Common myeloid progenitor, CD34-positive (primary cell): ENCODE measurements around the gene ACTBL2.
A peak's percentile ranks its signal among the peaks of the same experiment; 100 is the strongest.

Experiments used
- CTCF ChIA-PET: fragments of 350-600 bp; sonication (Branson Sonifier 250); formaldehyde crosslinking; loops from one replicate; lab custom pipeline; 2021; ENCODE audit warnings: antibody characterized with exemption; lab: Charles Lee
- POLR2A ChIA-PET: fragments of 350-600 bp; sonication (Branson Sonifier 250); formaldehyde crosslinking; loops from one replicate; lab custom pipeline; 2021; ENCODE audit warnings: antibody characterized with exemption; lab: Charles Lee
- DNase-seq, 3 donors: peaks; one replicate each; pipeline versions ENCODE4 v3.0.0 to v3.0.0-alpha.2; 2013
- H3K27ac ChIP-seq, 2 experiments: 1 replicate in 1 of 2; 2 replicates in 1 of 2; pipeline ENCODE4 v1.7.0; 2013; ENCODE audit warnings: inconsistent platforms in 2 of 2, low read length in 2 of 2, mild to moderate bottlenecking in 2 of 2, low read depth in 1 of 2, moderate library complexity in 1 of 2; ENCODE audit not compliant: severe bottlenecking in 2 of 2, insufficient read depth in 1 of 2, poor library complexity in 1 of 2
- H3K27me3 ChIP-seq, 5 experiments: replicated peaks in 2 of 5; 1 replicate in 3 of 5; 2 replicates in 2 of 5; pipeline versions ENCODE4 v1.6.1 to v1.7.0; 2013; ENCODE audit warnings: low read length in 4 of 5, mild to moderate bottlenecking in 2 of 5, moderate library complexity in 2 of 5, inconsistent platforms in 1 of 5; ENCODE audit not compliant: insufficient read depth in 5 of 5, control insufficient read depth in 4 of 5
- H3K36me3 ChIP-seq, 4 experiments: 1 replicate in 2 of 4; 2 replicates in 2 of 4; pipeline versions ENCODE4 v1.6.1 to v1.7.0; 2013; ENCODE audit warnings: low read length in 3 of 4, control low read depth in 1 of 4, mild to moderate bottlenecking in 1 of 4; ENCODE audit not compliant: control insufficient read depth in 4 of 4, insufficient read depth in 4 of 4
- H3K4me1 ChIP-seq, 4 experiments: 1 replicate in 3 of 4; 2 replicates in 1 of 4; pipeline versions ENCODE4 v1.6.1 to v1.7.1; 2013; ENCODE audit warnings: low read length in 3 of 4, mild to moderate bottlenecking in 3 of 4, control low read depth in 1 of 4, inconsistent platforms in 1 of 4, moderate library complexity in 1 of 4; ENCODE audit not compliant: control insufficient read depth in 4 of 4, insufficient read depth in 4 of 4; ENCODE audit errors: control extremely low read depth in 1 of 4
- H3K4me3 ChIP-seq, 7 experiments: 1 replicate in 4 of 7; 2 replicates in 3 of 7; pipeline versions ENCODE4 v1.5.1 to v1.7.0; 2013; ENCODE audit warnings: mild to moderate bottlenecking in 7 of 7, low read length in 6 of 7, moderate library complexity in 6 of 7, inconsistent platforms in 2 of 7, low read depth in 2 of 7, control low read depth in 1 of 7; ENCODE audit not compliant: insufficient read depth in 4 of 7, control insufficient read depth in 1 of 7; ENCODE audit errors: extremely low read depth in 1 of 7
- H3K9me3 ChIP-seq, 5 experiments: 1 replicate in 4 of 5; 2 replicates in 1 of 5; pipeline versions ENCODE4 v1.6.1 to v1.7.1; 2013; ENCODE audit warnings: low read length in 4 of 5, mild to moderate bottlenecking in 2 of 5, inconsistent platforms in 1 of 5, low read depth in 1 of 5, moderate library complexity in 1 of 5; ENCODE audit not compliant: control insufficient read depth in 4 of 5, insufficient read depth in 2 of 5; ENCODE audit errors: control extremely low read depth in 1 of 5
- WGBS: methylation state at CpG from one replicate; pipeline ENCODE4 v1.1.5; 2013; ENCODE audit not compliant: insufficient coverage; 5-methylcytosine and 5-hydroxymethylcytosine counted together

ACTBL2 gene

DNA sequence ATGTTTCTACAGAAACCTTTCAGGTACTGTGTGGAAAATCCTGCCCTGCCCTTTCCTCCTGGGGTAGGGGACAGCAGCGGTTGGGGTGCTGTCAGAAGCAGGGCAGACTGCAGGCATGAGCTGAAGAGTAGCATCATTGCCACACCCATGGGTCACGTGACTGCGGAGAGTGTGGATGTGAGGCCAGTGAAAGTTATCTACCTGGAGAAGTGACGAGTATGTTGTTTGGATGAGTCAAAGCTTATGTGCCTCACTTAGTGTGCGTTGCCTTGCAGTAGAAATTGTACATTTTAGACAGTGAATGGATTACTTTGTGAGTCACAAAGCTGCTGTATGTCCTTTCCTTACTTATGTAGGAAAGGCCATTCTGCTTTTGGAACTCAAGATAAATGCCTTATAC is 21.7 kb upstream of the ACTBL2 start:
- 97% methylated on average over 5 of the region's 5 CpGs for WGBS
- Histone ChIP-seq H3K4me1 (peaks cover 9 to 43% (median 28%) of the 10 kb centered on the region in 4 experiments), H3K27me3 (no peaks in the 10 kb centered on the region), H3K36me3 (no peaks in the 10 kb centered on the region), H3K27ac (no peak overlapping the region), H3K9me3 (no peaks in the 10 kb centered on the region), H3K4me3 (no peak overlapping the region)
- DNase-seq = no peak
- ChIA-PET POLR2A (no interaction called here), CTCF (no interaction called here)

DNA sequence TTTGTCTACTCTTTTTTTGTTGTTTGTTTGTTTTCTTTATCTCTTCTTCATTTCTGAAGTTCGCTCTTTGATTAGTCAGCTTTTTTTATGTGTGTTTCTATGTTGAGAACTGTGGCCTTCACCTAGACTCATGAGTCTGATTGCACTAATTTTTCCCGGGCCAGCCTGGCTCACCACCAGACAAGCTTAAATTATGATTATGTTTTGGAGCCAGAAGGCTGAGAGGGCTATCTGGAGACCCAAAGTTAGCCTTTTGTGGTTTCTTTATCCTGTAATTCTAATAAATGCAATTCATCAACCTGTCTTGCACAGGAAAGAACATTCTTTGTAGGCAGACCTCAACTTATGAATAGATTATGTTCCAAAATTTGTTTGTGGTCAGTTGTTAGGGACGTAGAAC is 20.8 kb upstream of the ACTBL2 start:
- ChIA-PET CTCF (interaction anchor here (9.2 kb wide), 1 partner anchor 958 kb away, joined by 97 read pairs; the partner anchor contains the start of gene PLK2), POLR2A (interaction anchor here (0.6 kb wide), 1 partner anchor 956 kb away, joined by 3 read pairs; the partner anchor contains the start of gene PLK2)
- Histone ChIP-seq H3K27ac (no peak overlapping the region), H3K4me3 (peak overlapping the region in 1 of 7 experiments; percentile 15), H3K9me3 (no peaks in the 10 kb centered on the region), H3K4me1 (peaks cover 10 to 51% (median 33%) of the 10 kb centered on the region in 4 experiments), H3K27me3 (no peaks in the 10 kb centered on the region), H3K36me3 (no peaks in the 10 kb centered on the region)
- peak in 2 of 3 donors; percentile 40 to 60 for DNase-seq
- 29% methylated on average over 2 of the region's 3 CpGs for WGBS

DNA sequence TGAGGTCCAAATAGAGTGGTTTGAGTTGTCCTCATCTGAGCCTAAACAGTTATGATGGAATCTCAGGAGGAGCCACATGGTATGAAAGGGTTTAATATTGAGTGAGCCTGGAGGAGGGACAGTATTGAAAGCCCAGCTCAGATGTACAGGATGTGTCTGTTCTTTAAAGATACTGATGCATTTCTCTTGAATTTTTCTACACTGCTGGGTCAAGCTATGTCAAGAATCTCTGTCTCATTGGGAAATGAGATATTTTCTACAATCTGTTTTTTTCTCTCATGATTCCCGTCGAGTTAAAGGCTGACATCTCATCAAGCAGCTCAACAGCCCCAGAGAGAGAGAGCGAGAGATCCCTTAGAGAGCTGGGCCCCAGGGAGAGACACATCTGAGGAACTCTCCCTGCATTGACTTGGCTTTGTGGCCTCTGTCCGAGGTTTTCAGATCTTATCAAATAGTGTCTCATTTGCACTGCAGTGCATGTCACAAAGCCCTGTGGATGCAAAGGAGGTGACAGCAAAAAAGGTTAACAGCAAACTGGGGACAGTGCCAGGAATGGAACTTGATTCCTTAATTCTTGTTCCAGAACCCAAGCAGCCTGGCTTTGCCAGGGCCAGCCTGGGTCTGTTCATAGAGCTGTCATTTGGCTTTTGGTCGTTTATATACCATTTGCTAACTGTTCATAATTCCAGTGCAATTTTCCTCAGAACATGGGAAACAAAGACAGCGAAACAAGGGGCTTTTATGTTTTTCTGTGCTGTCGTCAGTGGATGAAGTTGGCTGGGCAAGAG is 19.0 kb upstream of the ACTBL2 start:
- DNase-seq = peak in 2 of 3 donors; percentile 30 to 51
- H3K9me3 ChIP-seq = no peaks in the 10 kb centered on the region
- no peaks in the 10 kb centered on the region for H3K36me3 ChIP-seq
- no peaks in the 10 kb centered on the region for H3K27me3 ChIP-seq
- H3K4me1 ChIP-seq = peaks cover 10 to 54% (median 35%) of the 10 kb centered on the region in 4 experiments
- 38% methylated on average over 5 of the region's 7 CpGs for WGBS
- H3K4me3 ChIP-seq = no peak overlapping the region
- CTCF ChIA-PET = interaction anchor here (1.1 to 9.2 kb wide), 5 partner anchors 9 to 960 kb away, joined by 3 to 97 read pairs (median 3); partner anchors contain the start of gene PLK2
- no peak overlapping the region for H3K27ac ChIP-seq
- POLR2A ChIA-PET = interaction anchor here (0.6 kb wide), 1 partner anchor 1392 kb away, joined by 3 read pairs; no protein-coding TSS in a partner anchor

- Histone ChIP-seq H3K9me3 (no peaks in the 10 kb centered on the region), H3K4me1 (peaks cover 20 to 75% (median 52%) of the 10 kb centered on the region in 4 experiments), H3K36me3 (no peaks in the 10 kb centered on the region), H3K4me3 (peak overlapping the region in 4 of 7 experiments; percentile 8 to 62 (median 28)), H3K27ac (no peak overlapping the region), H3K27me3 (no peaks in the 10 kb centered on the region)
- ChIA-PET POLR2A (no interaction called here), CTCF (interaction anchor here (0.6 to 9.2 kb wide), 18 partner anchors 10 to 1350 kb away, joined by 3 to 97 read pairs (median 4); partner anchors contain the start of gene PLK2)
- WGBS = 100% methylated on average over 1 of the region's 8 CpGs
- peak; percentile 49 to 77 (median 64) for DNase-seq
Observed at GRCh38 chr5:57499262-57500050, 16.8 kb upstream of the ACTBL2 start.

DNA sequence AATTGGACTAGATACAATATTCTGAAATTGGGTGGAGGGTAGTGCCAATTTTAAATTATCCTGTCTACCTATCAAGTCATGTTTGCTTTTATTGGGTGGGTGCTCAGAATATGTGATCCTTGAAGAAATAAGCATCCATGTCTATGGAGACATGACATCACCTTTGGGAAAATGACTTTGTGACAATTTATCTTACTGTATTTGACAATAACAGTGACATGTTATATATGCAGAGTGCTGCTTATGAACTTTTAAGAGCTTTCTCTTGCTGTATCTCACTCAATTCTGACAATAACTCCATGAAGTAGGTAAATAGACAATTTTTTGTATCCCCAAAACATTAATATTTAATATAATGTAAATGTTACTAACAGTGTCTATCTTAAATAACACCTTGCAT is 15.1 kb upstream of the ACTBL2 start:
- Histone ChIP-seq H3K4me3 (no peak overlapping the region), H3K27ac (no peak overlapping the region), H3K9me3 (no peaks in the 10 kb centered on the region), H3K36me3 (no peaks in the 10 kb centered on the region), H3K4me1 (peaks cover 17 to 73% (median 53%) of the 10 kb centered on the region in 4 experiments), H3K27me3 (no peaks in the 10 kb centered on the region)
- ChIA-PET CTCF (interaction anchor here (1.0 to 9.2 kb wide), 6 partner anchors 14 to 964 kb away, joined by 3 to 97 read pairs (median 5); partner anchors contain the start of gene PLK2), POLR2A (no interaction called here)
- DNase-seq = no peak

DNA sequence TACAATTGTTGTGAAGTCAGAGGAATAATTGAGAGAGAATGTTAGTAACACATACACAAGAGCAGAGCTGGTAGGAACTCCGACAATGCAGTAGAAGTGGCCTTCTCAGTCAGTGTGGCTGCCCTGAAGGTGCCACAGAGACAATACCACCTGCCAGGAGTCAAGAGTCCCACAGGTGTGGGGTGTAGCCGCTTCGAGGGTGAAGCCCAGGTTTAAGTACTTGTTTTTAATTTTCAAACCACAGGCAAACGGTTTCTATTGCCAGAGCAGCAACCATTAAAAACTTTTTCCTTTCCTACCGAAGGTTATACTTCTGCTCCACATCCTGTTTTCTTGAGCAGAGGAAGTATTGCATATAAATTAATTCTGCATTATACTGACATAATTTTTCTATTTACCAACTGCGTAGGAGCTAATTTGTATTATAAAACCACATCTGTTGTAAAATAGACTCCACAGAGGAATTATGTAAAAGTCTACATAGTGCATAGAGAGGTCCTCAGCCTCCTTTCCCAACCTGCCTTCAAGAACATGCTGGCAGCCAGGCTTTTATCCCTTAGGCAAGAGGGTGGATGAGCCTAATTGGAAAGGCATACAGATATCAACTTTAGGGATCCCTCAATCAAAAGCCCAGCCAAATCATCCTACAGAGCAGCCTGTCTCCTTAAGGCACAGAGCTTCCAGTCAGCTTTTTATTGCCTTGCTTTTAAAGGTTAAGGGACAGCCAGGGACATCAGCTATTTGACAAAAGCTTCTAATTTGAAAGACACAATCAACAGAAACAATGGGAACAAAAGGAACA is 12.9 kb upstream of the ACTBL2 start:
- no peaks in the 10 kb centered on the region for H3K36me3 ChIP-seq
- CTCF ChIA-PET = interaction anchor here (1.0 to 9.2 kb wide), 7 partner anchors 10 to 966 kb away, joined by 3 to 97 read pairs (median 6); partner anchors contain the start of gene PLK2
- H3K9me3 ChIP-seq = no peaks in the 10 kb centered on the region
- peak overlapping the region; percentile 47 to 77 for H3K27ac ChIP-seq
- H3K27me3 ChIP-seq = no peaks in the 10 kb centered on the region
- H3K4me1 ChIP-seq = peaks cover 16 to 56% (median 41%) of the 10 kb centered on the region in 4 experiments
- peak overlapping the region in 3 of 7 experiments; percentile 20 to 51 (median 30) for H3K4me3 ChIP-seq
- 0% methylated on average over 1 of the region's 6 CpGs for WGBS
- peak in 2 of 3 donors; percentile 70 to 78 for DNase-seq
- POLR2A ChIA-PET = no interaction called here
